GM21447 (cell line): Measurements from ENCODE around the gene TIA1.

ENCODE experiments used
- ATAC-seq: cut with Tn5 transposase; IDR thresholded peaks from one replicate; pipeline ENCODE4 v1.9.1; 2021; ENCODE audit not compliant: unreplicated experiment

TIA1 gene

DNA sequence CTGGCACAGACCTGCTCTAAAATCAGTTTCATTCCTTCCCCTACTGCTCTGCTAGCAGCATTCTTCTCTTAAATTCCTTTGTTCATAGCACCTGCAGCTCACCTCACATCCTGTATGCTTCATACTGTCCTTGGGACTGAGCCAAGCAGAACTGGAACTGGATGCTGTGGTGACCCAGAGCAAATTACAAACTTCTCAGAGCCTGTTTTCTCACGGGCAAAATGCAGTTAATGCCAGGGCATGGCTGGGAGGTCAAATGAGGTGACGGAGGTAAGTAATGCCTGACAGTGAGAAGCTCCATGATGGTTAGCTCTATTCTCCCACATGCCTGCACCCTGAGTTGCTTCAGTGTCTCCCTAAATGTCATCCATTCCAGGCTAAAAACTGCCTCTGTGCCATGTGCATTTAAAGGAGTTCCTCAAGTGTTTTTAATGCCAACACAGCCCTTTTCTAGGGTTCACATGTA lies 87.3 kb downstream of the TIA1 start:
- ATAC-seq, result peak; percentile 92

GRCh38 chr2:70160545-70160944 lies 87.9 kb downstream of the TIA1 start:
- no peak for ATAC-seq
